ENCODE results near the gene TFE3.
"Not testable (repeated sequence)": the region's sequence is repeated elsewhere in the genome, so short reads cannot be mapped to it uniquely, and the experiment has no call there.

Gene TFE3

GRCh38 chrX:48996969-48997368, 46.2 kb downstream of the TFE3 start:
- H3K36me3 ChIP-seq (ENCODE audit: control insufficient read depth in 5 of 5, insufficient read depth in 5 of 5, low read length in 5 of 5): peaks cover 6 to 45% (median 26%) of the 10 kb centered on the region in 5 donors
- peaks cover 0 to 5% (median 3%) of the 10 kb centered on the region in 5 donors for H3K9me3 ChIP-seq (ENCODE audit: control insufficient read depth in 5 of 5, low read length in 5 of 5)
- no peak overlapping the region for H3K4me3 ChIP-seq (ENCODE audit: low read depth in 1 of 5, low read length in 5 of 5)
- H3K4me1 ChIP-seq (ENCODE audit: control insufficient read depth in 5 of 5, insufficient read depth in 5 of 5, low read length in 5 of 5): peaks cover 0 to 12% (median 9%) of the 10 kb centered on the region in 5 donors
- H3K27ac ChIP-seq (ENCODE audit: low read depth, low read length): no peak overlapping the region
- H3K9ac ChIP-seq (ENCODE audit: low read length in 5 of 5): no peak overlapping the region
- peaks cover 0 to 4% (median 0%) of the 10 kb centered on the region in 5 donors for H3K27me3 ChIP-seq (ENCODE audit: control insufficient read depth in 5 of 5, insufficient read depth in 4 of 5, low read length in 5 of 5)

DNA sequence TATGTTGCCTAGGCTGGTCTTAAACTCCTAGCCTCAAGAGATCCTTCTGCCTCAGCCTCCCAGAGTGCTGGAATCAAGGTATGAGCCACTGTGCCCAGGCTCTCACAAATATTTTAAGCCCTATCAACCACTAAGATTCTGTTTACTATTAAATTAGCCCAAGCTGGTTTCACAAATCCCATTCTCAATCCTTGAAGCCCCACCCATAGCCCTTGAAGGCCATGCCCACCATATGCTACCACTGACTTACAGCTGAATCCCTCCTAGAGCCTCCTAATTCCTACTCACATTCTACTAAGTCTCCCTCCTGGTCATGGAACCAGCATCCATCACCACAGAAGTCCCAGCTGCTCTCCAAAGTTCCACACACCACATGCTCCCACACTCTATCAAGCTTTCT, 50.8 kb downstream of the TFE3 start:
- Histone ChIP-seq H3K27ac (ENCODE audit: low read depth, low read length) (no peak overlapping the region), H3K9me3 (ENCODE audit: control insufficient read depth in 5 of 5, low read length in 5 of 5) (peaks cover 0 to 4% (median 0%) of the 10 kb centered on the region in 5 donors), H3K4me3 (ENCODE audit: low read depth in 1 of 5, low read length in 5 of 5) (no peak overlapping the region), H3K36me3 (ENCODE audit: control insufficient read depth in 5 of 5, insufficient read depth in 5 of 5, low read length in 5 of 5) (peaks cover 0 to 57% (median 27%) of the 10 kb centered on the region in 5 donors), H3K27me3 (ENCODE audit: control insufficient read depth in 5 of 5, insufficient read depth in 4 of 5, low read length in 5 of 5) (peaks cover 0 to 7% (median 6%) of the 10 kb centered on the region in 5 donors), H3K4me1 (ENCODE audit: control insufficient read depth in 5 of 5, insufficient read depth in 5 of 5, low read length in 5 of 5) (peaks cover 0 to 22% (median 9%) of the 10 kb centered on the region in 5 donors), H3K9ac (ENCODE audit: low read length in 5 of 5) (no peak overlapping the region)

- Histone ChIP-seq H3K4me3 (ENCODE audit: low read depth in 1 of 5, low read length in 5 of 5) (no peak overlapping the region), H3K4me1 (ENCODE audit: control insufficient read depth in 5 of 5, insufficient read depth in 5 of 5, low read length in 5 of 5) (peaks cover 0 to 22% (median 9%) of the 10 kb centered on the region in 5 donors), H3K9me3 (ENCODE audit: control insufficient read depth in 5 of 5, low read length in 5 of 5) (no peaks in the 10 kb centered on the region), H3K36me3 (ENCODE audit: control insufficient read depth in 5 of 5, insufficient read depth in 5 of 5, low read length in 5 of 5) (peaks cover 0 to 47% (median 22%) of the 10 kb centered on the region in 5 donors), H3K27ac (ENCODE audit: low read depth, low read length) (peak overlapping the region; percentile 62), H3K27me3 (ENCODE audit: control insufficient read depth in 5 of 5, insufficient read depth in 4 of 5, low read length in 5 of 5) (peaks cover 0 to 6% (median 4%) of the 10 kb centered on the region in 5 donors), H3K9ac (ENCODE audit: low read length in 5 of 5) (no peak overlapping the region)
Observed at GRCh38 chrX:48989483-48989882, 53.7 kb downstream of the TFE3 start.

- Histone ChIP-seq H3K4me3 (ENCODE audit: low read depth in 1 of 5, low read length in 5 of 5) (no peak overlapping the region), H3K27me3 (ENCODE audit: control insufficient read depth in 5 of 5, insufficient read depth in 4 of 5, low read length in 5 of 5) (peaks cover 0 to 11% (median 7%) of the 10 kb centered on the region in 5 donors), H3K9me3 (ENCODE audit: control insufficient read depth in 5 of 5, low read length in 5 of 5) (no peaks in the 10 kb centered on the region), H3K4me1 (ENCODE audit: control insufficient read depth in 5 of 5, insufficient read depth in 5 of 5, low read length in 5 of 5) (peaks cover 0 to 6% (median 2%) of the 10 kb centered on the region in 5 donors), H3K9ac (ENCODE audit: low read length in 5 of 5) (no peak overlapping the region), H3K36me3 (ENCODE audit: control insufficient read depth in 5 of 5, insufficient read depth in 5 of 5, low read length in 5 of 5) (peaks cover 10 to 66% (median 41%) of the 10 kb centered on the region in 5 donors), H3K27ac (ENCODE audit: low read depth, low read length) (no peak overlapping the region)
Observed at GRCh38 chrX:48983896-48984295, 59.3 kb downstream of the TFE3 start.

GRCh38 chrX:48983081-48983480, 60.1 kb downstream of the TFE3 start:
- Histone ChIP-seq H3K27me3 (ENCODE audit: control insufficient read depth in 5 of 5, insufficient read depth in 4 of 5, low read length in 5 of 5) (peaks cover 0 to 9% (median 5%) of the 10 kb centered on the region in 5 donors), H3K4me3 (ENCODE audit: low read depth in 1 of 5, low read length in 5 of 5) (no peak overlapping the region), H3K9me3 (ENCODE audit: control insufficient read depth in 5 of 5, low read length in 5 of 5) (no peaks in the 10 kb centered on the region), H3K4me1 (ENCODE audit: control insufficient read depth in 5 of 5, insufficient read depth in 5 of 5, low read length in 5 of 5) (no peaks in the 10 kb centered on the region), H3K36me3 (ENCODE audit: control insufficient read depth in 5 of 5, insufficient read depth in 5 of 5, low read length in 5 of 5) (peaks cover 10 to 64% (median 43%) of the 10 kb centered on the region in 5 donors), H3K9ac (ENCODE audit: low read length in 5 of 5) (no peak overlapping the region), H3K27ac (ENCODE audit: low read depth, low read length) (no peak overlapping the region)

DNA sequence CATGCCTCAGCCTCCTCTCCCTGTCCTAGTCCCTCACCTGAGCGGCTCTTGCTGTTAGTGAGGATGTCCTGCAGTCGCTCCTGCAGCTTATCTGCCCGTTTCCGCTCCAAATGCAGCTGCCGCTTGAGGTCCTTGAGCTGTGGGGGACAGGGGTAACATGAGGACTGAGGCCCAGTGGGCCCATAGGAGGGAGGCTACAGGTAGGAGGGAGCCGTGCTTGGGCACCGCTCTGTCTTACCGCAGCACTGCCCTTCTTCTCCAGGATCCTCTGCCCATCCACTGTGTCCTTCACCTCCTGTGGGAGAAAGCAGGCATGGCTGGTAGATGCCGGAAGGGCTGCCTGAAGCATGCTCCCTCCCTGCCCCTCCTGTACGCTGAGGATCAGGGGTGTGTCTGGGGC, 62.0 kb downstream of the TFE3 start:
- no peaks in the 10 kb centered on the region for H3K4me1 ChIP-seq (ENCODE audit: control insufficient read depth in 5 of 5, insufficient read depth in 5 of 5, low read length in 5 of 5)
- peaks cover 10 to 69% (median 46%) of the 10 kb centered on the region in 5 donors for H3K36me3 ChIP-seq (ENCODE audit: control insufficient read depth in 5 of 5, insufficient read depth in 5 of 5, low read length in 5 of 5)
- no peak overlapping the region for H3K9ac ChIP-seq (ENCODE audit: low read length in 5 of 5)
- H3K9me3 ChIP-seq (ENCODE audit: control insufficient read depth in 5 of 5, low read length in 5 of 5): no peaks in the 10 kb centered on the region
- H3K4me3 ChIP-seq (ENCODE audit: low read depth in 1 of 5, low read length in 5 of 5): no peak overlapping the region
- H3K27me3 ChIP-seq (ENCODE audit: control insufficient read depth in 5 of 5, insufficient read depth in 4 of 5, low read length in 5 of 5): peaks cover 0 to 12% (median 5%) of the 10 kb centered on the region in 5 donors
- H3K27ac ChIP-seq (ENCODE audit: low read depth, low read length): no peak overlapping the region

GRCh38 chrX:48980341-48980740, 62.8 kb downstream of the TFE3 start:
- not testable (repeated sequence) for H3K4me3 ChIP-seq (ENCODE audit: low read depth in 1 of 5, low read length in 5 of 5); H3K4me1 ChIP-seq (ENCODE audit: control insufficient read depth in 5 of 5, insufficient read depth in 5 of 5, low read length in 5 of 5); H3K9me3 ChIP-seq (ENCODE audit: control insufficient read depth in 5 of 5, low read length in 5 of 5); H3K9ac ChIP-seq (ENCODE audit: low read length in 5 of 5); H3K27ac ChIP-seq (ENCODE audit: low read depth, low read length)
- Histone ChIP-seq H3K27me3 (ENCODE audit: control insufficient read depth in 5 of 5, insufficient read depth in 4 of 5, low read length in 5 of 5) (peaks cover 0 to 12% (median 5%) of the 10 kb centered on the region in 5 donors), H3K36me3 (ENCODE audit: control insufficient read depth in 5 of 5, insufficient read depth in 5 of 5, low read length in 5 of 5) (peaks cover 10 to 74% (median 52%) of the 10 kb centered on the region in 5 donors)
